Measurements from ENCODE around the gene PASK.

DNA sequence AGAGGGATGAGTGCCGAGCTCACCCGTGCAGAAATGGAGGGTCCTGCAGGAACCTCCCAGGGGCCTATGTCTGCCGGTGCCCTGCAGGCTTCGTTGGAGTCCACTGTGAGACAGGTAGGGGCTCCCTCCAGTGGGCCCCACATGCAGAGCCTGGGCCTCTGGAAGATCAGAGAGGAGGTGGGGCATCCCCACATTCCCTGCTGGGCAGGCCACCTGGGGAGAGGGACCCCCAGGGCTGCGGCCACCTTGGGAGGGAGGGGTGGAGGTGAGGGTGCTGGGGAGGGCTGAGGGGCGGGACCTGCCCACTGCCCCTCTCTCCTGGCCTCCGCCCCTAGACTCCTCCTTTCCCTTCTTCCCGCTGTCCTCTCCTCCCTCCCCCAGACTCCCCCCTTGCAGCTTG lies 85.7 kb downstream of the PASK start:
- TF ChIP-seq, protein P1, sequence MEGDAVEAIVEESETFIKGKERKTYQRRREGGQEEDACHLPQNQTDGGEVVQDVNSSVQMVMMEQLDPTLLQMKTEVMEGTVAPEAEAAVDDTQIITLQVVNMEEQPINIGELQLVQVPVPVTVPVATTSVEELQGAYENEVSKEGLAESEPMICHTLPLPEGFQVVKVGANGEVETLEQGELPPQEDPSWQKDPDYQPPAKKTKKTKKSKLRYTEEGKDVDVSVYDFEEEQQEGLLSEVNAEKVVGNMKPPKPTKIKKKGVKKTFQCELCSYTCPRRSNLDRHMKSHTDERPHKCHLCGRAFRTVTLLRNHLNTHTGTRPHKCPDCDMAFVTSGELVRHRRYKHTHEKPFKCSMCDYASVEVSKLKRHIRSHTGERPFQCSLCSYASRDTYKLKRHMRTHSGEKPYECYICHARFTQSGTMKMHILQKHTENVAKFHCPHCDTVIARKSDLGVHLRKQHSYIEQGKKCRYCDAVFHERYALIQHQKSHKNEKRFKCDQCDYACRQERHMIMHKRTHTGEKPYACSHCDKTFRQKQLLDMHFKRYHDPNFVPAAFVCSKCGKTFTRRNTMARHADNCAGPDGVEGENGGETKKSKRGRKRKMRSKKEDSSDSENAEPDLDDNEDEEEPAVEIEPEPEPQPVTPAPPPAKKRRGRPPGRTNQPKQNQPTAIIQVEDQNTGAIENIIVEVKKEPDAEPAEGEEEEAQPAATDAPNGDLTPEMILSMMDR (conservative IDR thresholded peaks at IDR 0.05; ENCODE audit: low read depth, low read length), result no peak
- TF ChIP-seq RCOR1 (IDR thresholded peaks at IDR 0.05; ENCODE audit: insufficient replicate concordance, low read length) (no peak), POLR2A (IDR thresholded peaks at IDR 0.05; ENCODE audit: low read depth, low read length) (no peak), MAZ (IDR thresholded peaks at IDR 0.05; ENCODE audit: borderline replicate concordance, low read depth, low read length) (no peak), RFX5 (IDR thresholded peaks at IDR 0.05; ENCODE audit: low read depth, low read length) (no peak), MAFK (IDR thresholded peaks at IDR 0.05; ENCODE audit: low read depth, low read length) (no peak), RAD21 (IDR thresholded peaks at IDR 0.05; ENCODE audit: low read length) (no peak)

Measured in IMR-90 (cell line).